Endometrium (tissue), 2 donors: Measurements from ENCODE around the gene NHERF2.

Experiments
- FAIRE-seq: peaks from 2 replicates; lab custom pipeline; 2012; peaks lifted over from hg19 to GRCh38; lab: Jason Lieb, UNC
- donor health status: control.
- donor health status: control.

NHERF2 gene

GRCh38 chr16:2026461-2027023, at the start of gene NHERF2:
NHERF2 (plus strand) TSS chr16:2026902; CDS start chr16:2027006, 104 bp downstream.
- FAIRE-seq: no peak

GRCh38 chr16:1976951-1977874, 49.5 kb upstream of the NHERF2 start:
- FAIRE-seq: no peak

GRCh38 chr16:1977875-1978268, 48.8 kb upstream of the NHERF2 start:
- no peak for FAIRE-seq

GRCh38 chr16:1978476-1979120, 48.1 kb upstream of the NHERF2 start:
- FAIRE-seq: no peak

- no peak for FAIRE-seq
These were observed 47.3 kb upstream of the NHERF2 start for GRCh38 chr16:1979271-1980029.

- no peak for FAIRE-seq
These were observed 46.5 kb upstream of the NHERF2 start for GRCh38 chr16:1980030-1980769.

GRCh38 chr16:1980770-1981087, 46.0 kb upstream of the NHERF2 start:
- FAIRE-seq: no peak

- no peak for FAIRE-seq
These were observed 45.3 kb upstream of the NHERF2 start, which contains the start of gene NOXO1 for GRCh38 chr16:1981398-1981836. NOXO1 (minus strand) TSS chr16:1981469; CDS start chr16:1981179, 290 bp downstream.

- no peak for FAIRE-seq
These were observed 44.7 kb upstream of the NHERF2 start for GRCh38 chr16:1982013-1982433.

- no peak for FAIRE-seq
These were observed 43.6 kb upstream of the NHERF2 start for GRCh38 chr16:1982991-1983543.

- FAIRE-seq: no peak
These were observed 43.0 kb upstream of the NHERF2 start, which contains the start of gene GFER for GRCh38 chr16:1983544-1984346. GFER (plus strand) TSS chr16:1984193; CDS start chr16:1984219, 26 bp downstream.

- FAIRE-seq: no peak
These were observed 42.1 kb upstream of the NHERF2 start for GRCh38 chr16:1984347-1985225.

GRCh38 chr16:1985466-1986150, 41.1 kb upstream of the NHERF2 start:
- FAIRE-seq: no peak

- FAIRE-seq: no peak
These were observed 39.5 kb upstream of the NHERF2 start for GRCh38 chr16:1987198-1987597.

- FAIRE-seq: no peak
These were observed 37.2 kb upstream of the NHERF2 start, which contains the start of gene SYNGR3 for GRCh38 chr16:1989209-1990100. SYNGR3 (plus strand) TSS chr16:1989970; CDS start chr16:1990103, 133 bp downstream.

GRCh38 chr16:1990101-1990350, 36.7 kb upstream of the NHERF2 start:
- no peak for FAIRE-seq

GRCh38 chr16:1990351-1991134, 36.2 kb upstream of the NHERF2 start:
- FAIRE-seq: no peak
